Ovary (tissue), 9 donors: ENCODE measurements around the gene WWTR1. TPM values are rescaled to one million over a fixed set of nuclear protein-coding genes. Genes with fewer than 3 reads are reported as not detected.

ENCODE experiments used
- DNase-seq, 5 donors: peaks; one replicate each; pipeline ENCODE4 v3.0.0-alpha.2; 2019 to 2020
- H3K27ac ChIP-seq, 2 donors: fragments of 200-600 bp; one replicate each; pipeline versions ENCODE4 v1.5.1 to v1.8.0; 2019 to 2022
- H3K27me3 ChIP-seq: fragments of 200-600 bp; one replicate; pipeline ENCODE4 v1.8.0; 2022
- H3K36me3 ChIP-seq: fragments of 200-600 bp; sonication (generic); one replicate; pipeline ENCODE4 v1.5.1; 2019
- H3K4me1 ChIP-seq: one replicate; pipeline ENCODE4 v1.8.1; 2013; ENCODE audit warnings: mild to moderate bottlenecking, moderate library complexity; ENCODE audit not compliant: insufficient read depth
- H3K4me3 ChIP-seq: fragments of 200-600 bp; sonication (generic); one replicate; pipeline ENCODE4 v1.5.1; 2017
- H3K9me3 ChIP-seq, 2 donors: fragments of 200-600 bp in 1 of 2; sonication (generic) in 1 of 2; one replicate each; pipeline versions ENCODE4 v1.5.1 to v1.8.1; 2013 to 2019; ENCODE audit warnings: mild to moderate bottlenecking in 1 of 2, moderate library complexity in 1 of 2
- EP300 ChIP-seq: sonication (generic); formaldehyde crosslinking; IDR thresholded peaks from one replicate; pipeline ENCODE4 v1.6.1; 2017; ENCODE audit warnings: antibody characterized with exemption
- POLR2A ChIP-seq: fragments of 450-650 bp; IDR thresholded peaks from one replicate; pipeline ENCODE4 v1.6.1; 2017; ENCODE audit warnings: antibody characterized with exemption, mild to moderate bottlenecking, moderate library complexity
- WGBS, 3 donors: extraction: QIAGEN DNeasy Blood & Tissue Kit in 1 of 3; methylation state at CpG; one replicate each; pipeline versions ENCODE4 v1.1.5 to v1.1.7; 2013 to 2017; 5-methylcytosine and 5-hydroxymethylcytosine counted together
- intact Hi-C, 4 donors: fragments of 100-400 bp; cut with DNase I; formaldehyde crosslinking; loops; one replicate each; pipeline versions ENCODE4 v1.11.0 to v1.15.1; 2022 to 2023
- polyA plus RNA-seq, 2 donors: library from polyadenylated mRNA; stranded (reverse); fragments of 200-250 nt in 1 of 2; fragments of 350-450 nt in 1 of 2; fragmentation: Illumina TruSeq in 1 of 2; extraction: RNeasy Lipid Tissue Mini Kit (QIAGEN cat#74804) in 1 of 2; gene quantifications; one replicate each; pipeline ENCODE4 v1.2.3, GENCODE V29; 2013 to 2014
- total RNA-seq, 7 donors: library from RNA; depleted of rRNA in 2 of 7; stranded (reverse); fragments of >200 nt in 2 of 7; fragmentation: NEBNext Ultra II Directional in 3 of 7; extraction: Animal tissue kit (Norgen Biotek cat#: 25700) in 3 of 7; gene quantifications; one replicate each; pipeline versions ENCODE4 v1.1.0 to v1.2.4, GENCODE V29; 2016 to 2023
- TF ChIP-seq, protein P1 (sequence below), 3 donors: fragments of 450-650 bp in 2 of 3; fragments of 200-600 bp in 1 of 3; IDR thresholded peaks; one replicate each; pipeline versions ENCODE4 v1.5.1 to v1.8.0; 2016 to 2022; ENCODE audit warnings: antibody characterized with exemption in 3 of 3, mild to moderate bottlenecking in 1 of 3
- donor health status: DM: no; HTN: no; CAD: no; lungs with moderate emphysema.
- donor health status: DM: no; HTN: no; CAD: no.
- donor health status: Bipolar disorder and iron deficiency.
- donor health status: DM: yes; HTN: yes; CAD: no.
- donor health status: DM: no; HTN: no; CAD: no.
- donor health status: DM: yes; HTN: yes; CAD: no.

Gene WWTR1
- total and polyA plus RNA-seq, 9 donors: 65.4 to 160 (median 96.4) TPM

DNA sequence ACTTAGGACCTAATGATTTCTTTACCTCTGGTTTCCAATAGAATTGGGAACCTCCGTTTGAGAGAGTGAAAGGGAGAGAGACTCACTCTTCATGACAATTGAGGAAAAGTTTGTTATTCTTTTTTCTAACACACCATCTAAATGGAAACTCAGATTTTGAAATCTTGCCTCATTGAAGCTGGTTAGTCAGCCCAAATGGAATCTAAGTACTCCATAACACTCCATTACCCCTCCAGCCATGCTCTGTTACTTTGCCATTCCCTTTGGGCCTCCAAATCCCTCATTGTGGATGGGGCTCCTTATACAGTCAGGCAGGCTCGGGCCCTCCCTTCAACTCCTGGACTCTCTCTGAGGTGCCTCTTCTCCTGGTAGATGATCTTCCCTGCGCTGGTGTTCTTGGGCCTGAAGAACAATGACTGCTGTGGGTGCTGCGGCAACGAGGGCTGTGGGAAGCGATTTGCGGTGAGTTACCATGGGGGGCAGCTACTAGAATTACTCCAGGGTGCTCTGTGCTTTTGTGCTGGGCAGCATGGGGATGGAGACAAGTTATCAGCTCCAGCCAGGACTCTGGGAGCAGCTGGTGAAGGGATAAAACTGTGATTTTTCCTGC is 182.3 kb downstream of the WWTR1 start:
- Histone ChIP-seq H3K36me3 (no peaks in the 10 kb centered on the region), H3K4me3 (no peak overlapping the region), H3K27ac (no peak overlapping the region), H3K4me1 (peaks cover 3% of the 10 kb centered on the region), H3K27me3 (no peaks in the 10 kb centered on the region), H3K9me3 (no peaks in the 10 kb centered on the region)
- no peak for DNase-seq
- WGBS, 3 donors: 96 to 99% (median 97%) methylated on average over 7 of the region's 7 CpGs
- TF ChIP-seq POLR2A (no peak), EP300 (no peak)
- TF ChIP-seq, protein P1, sequence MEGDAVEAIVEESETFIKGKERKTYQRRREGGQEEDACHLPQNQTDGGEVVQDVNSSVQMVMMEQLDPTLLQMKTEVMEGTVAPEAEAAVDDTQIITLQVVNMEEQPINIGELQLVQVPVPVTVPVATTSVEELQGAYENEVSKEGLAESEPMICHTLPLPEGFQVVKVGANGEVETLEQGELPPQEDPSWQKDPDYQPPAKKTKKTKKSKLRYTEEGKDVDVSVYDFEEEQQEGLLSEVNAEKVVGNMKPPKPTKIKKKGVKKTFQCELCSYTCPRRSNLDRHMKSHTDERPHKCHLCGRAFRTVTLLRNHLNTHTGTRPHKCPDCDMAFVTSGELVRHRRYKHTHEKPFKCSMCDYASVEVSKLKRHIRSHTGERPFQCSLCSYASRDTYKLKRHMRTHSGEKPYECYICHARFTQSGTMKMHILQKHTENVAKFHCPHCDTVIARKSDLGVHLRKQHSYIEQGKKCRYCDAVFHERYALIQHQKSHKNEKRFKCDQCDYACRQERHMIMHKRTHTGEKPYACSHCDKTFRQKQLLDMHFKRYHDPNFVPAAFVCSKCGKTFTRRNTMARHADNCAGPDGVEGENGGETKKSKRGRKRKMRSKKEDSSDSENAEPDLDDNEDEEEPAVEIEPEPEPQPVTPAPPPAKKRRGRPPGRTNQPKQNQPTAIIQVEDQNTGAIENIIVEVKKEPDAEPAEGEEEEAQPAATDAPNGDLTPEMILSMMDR (IDR thresholded peaks at IDR 0.05): no peak
- intact Hi-C loops: loop anchor here in 3 of 4 donors (10.0 kb wide), 3 partner anchors 111 to 351 kb away; partner anchors contain the start of gene HPS3 (in 1 of the 3)

DNA sequence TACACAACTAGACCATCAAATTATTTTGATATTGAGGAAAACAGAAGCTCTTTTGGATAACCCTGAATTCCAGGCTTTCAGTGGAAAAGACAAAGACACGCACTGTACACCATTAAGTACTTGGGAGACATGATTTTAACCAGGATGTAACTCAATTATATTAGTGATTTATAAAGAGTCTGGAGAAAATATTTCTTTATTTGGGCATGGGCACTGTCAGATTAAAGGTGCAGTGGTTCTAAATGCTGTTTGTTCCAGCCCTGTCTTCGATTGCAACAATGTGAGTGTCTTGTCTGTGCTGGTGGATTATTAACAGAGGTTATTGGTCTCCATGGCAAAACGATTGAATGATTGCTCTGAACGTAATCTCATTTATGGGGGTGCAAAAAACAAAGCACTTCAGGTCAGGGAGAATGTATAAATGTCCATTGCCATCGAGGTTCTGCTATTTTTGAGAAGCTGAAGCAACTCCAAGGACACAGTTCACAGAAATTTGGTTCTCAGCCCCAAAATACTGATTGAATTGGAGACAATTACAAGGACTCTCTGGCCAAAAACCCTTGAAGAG is 183.5 kb downstream of the WWTR1 start, which contains the start of gene TM4SF4:
Gene TM4SF4, plus strand, starts transcription at position 448 of the 568 bp plus-strand sequence. CDS start 181 bp downstream, outside the sequence.
- TF ChIP-seq, protein P1 (IDR thresholded peaks at IDR 0.05): no peak
- TF ChIP-seq EP300: no peak
- TF ChIP-seq POLR2A: no peak
- H3K4me3 ChIP-seq: no peak within 1 kb of the TSS
- no peak for DNase-seq
- H3K4me1 ChIP-seq: peaks cover 3% of the 10 kb centered on the region
- peak within 1 kb of the TSS in 1 of 2 donors; percentile 11 for H3K27ac ChIP-seq
- intact Hi-C loops: loop anchor here in 3 of 4 donors (10.0 kb wide), 3 partner anchors 110 to 350 kb away; partner anchors contain the start of gene HPS3 (in 1 of the 3)
- H3K27me3 ChIP-seq: no peaks in the 10 kb centered on the region
- H3K36me3 ChIP-seq: no peaks in the 10 kb centered on the region
- no peaks in the 10 kb centered on the region for H3K9me3 ChIP-seq
- 56 to 79% (median 66%) methylated on average over 5 of the region's 5 CpGs for WGBS, 3 donors

DNA sequence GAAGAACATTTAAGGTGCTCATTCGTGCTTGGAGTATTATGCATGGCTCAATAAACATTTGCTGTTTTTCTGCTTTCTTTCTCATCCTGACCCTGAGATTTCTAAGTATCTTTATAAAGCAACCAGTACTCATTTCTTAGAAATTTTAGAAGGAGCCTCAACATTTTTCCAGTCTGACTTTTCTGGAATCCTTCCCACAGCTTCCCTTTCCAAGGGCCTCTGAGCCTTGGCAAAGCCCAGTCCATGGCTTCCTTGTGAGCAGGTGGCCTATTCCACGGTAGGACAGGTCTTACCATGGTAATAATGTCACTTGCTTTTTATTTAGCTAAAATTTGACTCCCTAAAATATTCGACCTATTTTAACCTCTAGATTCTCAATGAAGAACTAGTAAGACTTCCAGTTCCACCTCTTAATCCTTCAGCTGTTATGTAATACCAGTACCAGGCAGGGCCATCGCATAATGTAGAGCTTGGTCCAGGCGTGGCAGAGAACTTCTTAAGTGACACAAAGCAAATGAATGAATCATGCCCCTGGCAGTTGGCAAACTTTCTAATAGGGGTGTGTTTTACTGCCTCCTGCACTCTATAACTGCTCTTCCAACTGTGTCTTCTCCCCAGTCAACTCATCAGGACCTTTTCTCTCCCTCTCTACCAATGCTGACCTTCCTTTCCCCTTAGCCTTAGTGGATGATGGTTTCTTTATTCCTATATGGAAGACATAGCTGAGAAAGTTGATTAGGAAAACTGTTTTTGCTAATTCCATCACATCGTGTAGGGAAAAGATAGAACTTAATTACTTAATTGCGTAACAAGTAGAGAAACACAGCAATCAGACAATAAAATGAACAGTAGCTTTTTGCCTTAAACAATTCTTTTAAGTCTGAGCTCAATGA is 184.2 kb downstream of the WWTR1 start:
- intact Hi-C loops: loop anchor here in 3 of 4 donors (10.0 kb wide), 3 partner anchors 109 to 349 kb away; partner anchors contain the start of gene HPS3 (in 1 of the 3)
- no peak for TF ChIP-seq EP300
- H3K27me3 ChIP-seq: no peaks in the 10 kb centered on the region
- no peaks in the 10 kb centered on the region for H3K36me3 ChIP-seq
- peak in 3 of 5 donors; percentile 55 to 58 (median 57) for DNase-seq
- peak overlapping the region in 1 of 2 donors; percentile 11 for H3K27ac ChIP-seq
- WGBS, 3 donors: 53 to 66% (median 61%) methylated on average over 7 of the region's 7 CpGs
- H3K4me1 ChIP-seq: peaks cover 3% of the 10 kb centered on the region
- no peaks in the 10 kb centered on the region for H3K9me3 ChIP-seq
- no peak overlapping the region for H3K4me3 ChIP-seq

DNA sequence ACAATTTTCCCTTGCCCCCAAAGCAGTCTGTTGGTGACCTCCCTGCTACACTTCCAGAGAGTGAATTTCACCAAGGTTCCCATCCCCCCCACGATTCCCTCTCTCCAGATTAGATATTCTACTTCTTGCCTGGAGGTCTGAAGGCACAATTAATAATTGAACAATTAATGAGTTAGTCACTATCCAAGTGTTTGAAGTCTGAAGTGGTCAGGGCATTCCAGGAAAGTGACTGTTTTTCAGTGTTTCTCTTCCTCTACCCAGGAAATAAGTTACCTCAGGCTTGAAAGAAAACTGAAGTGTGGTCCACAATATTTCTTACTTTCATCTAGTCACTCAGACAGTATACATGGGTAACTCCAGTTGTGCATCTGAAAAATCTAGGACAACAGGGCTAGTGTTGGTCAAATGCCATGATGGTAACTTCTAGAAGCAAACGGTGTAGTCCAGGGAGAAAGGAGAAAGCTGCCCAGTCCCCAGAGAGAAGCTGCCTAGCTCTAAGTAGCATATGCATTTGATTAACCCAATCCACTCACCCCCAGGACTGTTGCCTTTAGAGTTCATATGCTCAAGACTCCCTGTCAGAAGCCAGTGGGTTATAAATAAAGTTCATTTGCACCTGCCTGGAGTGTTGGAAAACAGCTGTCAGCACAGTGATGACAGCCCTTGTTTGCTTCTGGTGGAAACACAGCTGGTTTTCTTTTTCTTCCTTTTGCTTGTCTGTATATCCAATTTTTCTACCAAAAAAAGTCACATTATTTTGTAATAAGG is 185.6 kb downstream of the WWTR1 start:
- no peak overlapping the region for H3K4me3 ChIP-seq
- H3K27ac ChIP-seq: peak overlapping the region in 1 of 2 donors; percentile 11
- H3K27me3 ChIP-seq: no peaks in the 10 kb centered on the region
- no peaks in the 10 kb centered on the region for H3K9me3 ChIP-seq
- no peaks in the 10 kb centered on the region for H3K36me3 ChIP-seq
- intact Hi-C loops: loop anchor here in 3 of 4 donors (10.0 kb wide), 3 partner anchors 107 to 347 kb away; partner anchors contain the start of gene HPS3 (in 1 of the 3)
- 32 to 45% (median 41%) methylated on average over 2 of the region's 2 CpGs for WGBS, 3 donors
- no peak for TF ChIP-seq POLR2A
- TF ChIP-seq, protein P1 (IDR thresholded peaks at IDR 0.05): no peak
- no peak for TF ChIP-seq EP300
- H3K4me1 ChIP-seq: peaks cover 3% of the 10 kb centered on the region
- no peak for DNase-seq
